Measurements from ENCODE around the gene FAM200C. TPM values are rescaled to one million over a fixed set of nuclear protein-coding genes. Genes with fewer than 3 reads are reported as not detected.

FAM200C gene
- total and polyA plus RNA-seq, 10 of the 15 experiments (the other 5 are each of a cell fraction or from before 2014, with no cell fraction given), result 1.0 to 5.4 (median 2.2) TPM

GRCh38 chr5:160434022-160434531 lies 34.2 kb upstream of the FAM200C start:
- no TSS peak for BruUV-seq (replicated peaks)
- WGBS (ENCODE audit: insufficient coverage, insufficient replicate concordance, low lambda C conversion rate, missing lambda C conversion rate), result 10% methylated on average over 9 of the region's 9 CpGs
- H3K4me1 ChIP-seq (ENCODE audit: control insufficient read depth, insufficient read depth, low read length), result peaks cover 31% of the 10 kb centered on the region
- H3K27ac ChIP-seq (ENCODE audit: control insufficient read depth, insufficient read depth), result peak overlapping the region; percentile 26
- in situ Hi-C loops (cut with MboI), result loop anchor here (10.0 kb wide), 2 partner anchors 351 to 1111 kb away; partner anchors contain the start of gene GABRB2
- no peaks in the 10 kb centered on the region for H3K9me3 ChIP-seq (replicated peaks; ENCODE audit: control insufficient read depth, insufficient read depth, low read length)
- FAIRE-seq, result no peak
- peak; percentile 81 for ATAC-seq
- POLR2A ChIA-PET, result interaction anchor here (0.7 to 4.7 kb wide), 4 partner anchors 11 to 34 kb away, joined by 3 to 45 read pairs (median 7); partner anchors contain the start of genes PTTG1 and SLU7
- RAD21 ChIA-PET (ENCODE audit: unreplicated experiment), result interaction anchor here (0.9 to 3.5 kb wide), 7 partner anchors 9 to 76 kb away, joined by 3 to 32 read pairs (median 6); partner anchors contain the start of genes PTTG1 and SLU7
- SMC1A ChIA-PET (ENCODE audit: uncharacterized antibody, unreplicated experiment), result interaction anchor here (0.6 to 4.7 kb wide), 9 partner anchors 11 to 409 kb away, joined by 3 to 61 read pairs (median 4); partner anchors contain the start of genes PTTG1 and SLU7
- peak overlapping the region; percentile 4; the same call in 1 of the 2 replicates for H3K9ac ChIP-seq (ENCODE audit: control insufficient read depth, insufficient read depth, low read length)
- H3K4me3 ChIP-seq, result peak overlapping the region; percentile 56; the same call in 1 of the 2 replicates
- H2AFZ ChIP-seq (ENCODE audit: control insufficient read depth, low read depth, low read length), result peak overlapping the region; percentile 16
- H3K79me2 ChIP-seq (ENCODE audit: control insufficient read depth, insufficient read depth, low read length), result peaks cover 9% of the 10 kb centered on the region
- intact Hi-C loops (cut with micrococcal nuclease; ENCODE audit: unreplicated experiment), result loop anchor here (10.0 kb wide), 2 partner anchors 211 to 531 kb away; no protein-coding TSS in a partner anchor
- no peaks in the 10 kb centered on the region for H4K20me1 ChIP-seq (ENCODE audit: control insufficient read depth, insufficient read depth)
- H3K27me3 ChIP-seq (replicated peaks in 1 of 2; ENCODE audit: control insufficient read depth in 2 of 2, insufficient read depth in 2 of 2, low read length in 1 of 2), result no peaks in the 10 kb centered on the region
- DNase-seq (ENCODE audit: low read depth, low spot score), result peak; percentile 86
- no peaks in the 10 kb centered on the region for H3K36me3 ChIP-seq (ENCODE audit: control insufficient read depth in 2 of 2, insufficient read depth in 2 of 2, low read length in 1 of 2)
- peak overlapping the region; percentile 88 for H3K4me2 ChIP-seq (ENCODE audit: control insufficient read depth, insufficient read depth)
- CTCF ChIA-PET, result interaction anchor here (0.9 to 2.4 kb wide), 5 partner anchors 10 to 34 kb away, joined by 3 to 10 read pairs (median 4); no protein-coding TSS in a partner anchor
- no peak for TF ChIP-seq ZZZ3 (IDR thresholded peaks at IDR 0.05; ENCODE audit: control insufficient read depth, insufficient read length, low read depth)
- no peak for TF ChIP-seq FOXM1 (IDR thresholded peaks at IDR 0.05; ENCODE audit: low read depth, low read length)
- TF ChIP-seq SPI1 (IDR thresholded peaks at IDR 0.05; ENCODE audit: borderline replicate concordance, insufficient read depth, low read depth, low read length), result peak; percentile 7; the same call in 1 of the 2 replicates
- TF ChIP-seq SP1 (IDR thresholded peaks at IDR 0.05; ENCODE audit: low read depth, low read length), result peak; percentile 73
- TF ChIP-seq GABPA (IDR thresholded peaks at IDR 0.05; ENCODE audit: low read depth), result no peak
- no peak for TF ChIP-seq SMAD5 (IDR thresholded peaks at IDR 0.05; ENCODE audit: low read depth)
- no peak; the same call in 1 of the 2 replicates for TF ChIP-seq BACH1 (IDR thresholded peaks at IDR 0.05; ENCODE audit: borderline replicate concordance)
- TF ChIP-seq ATF7 (IDR thresholded peaks at IDR 0.05; ENCODE audit: low read depth), result no peak
- TF ChIP-seq ZNF217 (IDR thresholded peaks at IDR 0.05), result no peak
- TF ChIP-seq SMARCA5 (IDR thresholded peaks at IDR 0.05), result no peak
- no peak for TF ChIP-seq SMC3 (IDR thresholded peaks at IDR 0.05; ENCODE audit: borderline replicate concordance, low read length)
- TF ChIP-seq BHLHE40 (IDR thresholded peaks at IDR 0.05; ENCODE audit: borderline replicate concordance in 1 of 2, low read depth in 2 of 2, low read length in 1 of 2), result peak; percentile 62 to 83; a peak in 3 of 4 replicates
- TF ChIP-seq CREM (IDR thresholded peaks at IDR 0.05; ENCODE audit: low read depth), result peak; percentile 14; the same call in 1 of the 2 replicates
- no peak for TF ChIP-seq CUX1 (IDR thresholded peaks at IDR 0.05; ENCODE audit: insufficient replicate concordance, low read depth, low read length)
- no peak for TF ChIP-seq RELA (IDR thresholded peaks at IDR 0.05; ENCODE audit: borderline replicate concordance, partially characterized antibody)
- TF ChIP-seq SIX5 (IDR thresholded peaks at IDR 0.05; ENCODE audit: low read depth, low read length, severe bottlenecking), result no peak
- TF ChIP-seq PKNOX1 (IDR thresholded peaks at IDR 0.05), result no peak
- TF ChIP-seq NFYB (IDR thresholded peaks at IDR 0.05; ENCODE audit: insufficient read depth, low read depth, low read length), result no peak
